Smooth muscle cell (in vitro differentiated cells): ENCODE results near the gene RNF44. TPM values are rescaled to one million over a fixed set of nuclear protein-coding genes. Genes with fewer than 3 reads are reported as not detected.

Source experiments
- DNase-seq: peaks from one replicate; lab custom pipeline; 2025; ENCODE audit not compliant: unreplicated experiment; lab: John Stamatoyannopoulos, UW
- H2AFZ ChIP-seq: fragments of 200-600 bp; sonication (generic); 2 replicates; pipeline ENCODE4 v1.6.0; 2016; ENCODE audit warnings: antibody characterized with exemption, low read depth, mild to moderate bottlenecking
- H3F3A ChIP-seq: fragments of 200-600 bp; sonication (generic); 2 replicates; pipeline ENCODE4 v1.6.0; 2017; ENCODE audit warnings: antibody characterized with exemption, low read depth
- H3K27ac ChIP-seq: fragments of 200-600 bp; sonication (generic); 2 replicates; pipeline ENCODE4 v1.5.1; 2016; ENCODE audit warnings: low read depth, mild to moderate bottlenecking
- H3K27me3 ChIP-seq: fragments of 200-600 bp; sonication (generic); 2 replicates; pipeline ENCODE4 v1.6.1; 2016; ENCODE audit warnings: low read depth, mild to moderate bottlenecking
- H3K36me3 ChIP-seq: fragments of 200-600 bp; sonication (generic); 2 replicates; pipeline ENCODE4 v1.5.1; 2016; ENCODE audit warnings: low read depth
- H3K4me1 ChIP-seq: fragments of 200-600 bp; sonication (generic); 2 replicates; pipeline ENCODE4 v1.5.1; 2016; ENCODE audit warnings: low read depth
- H3K4me2 ChIP-seq: fragments of 200-600 bp; sonication (generic); 2 replicates; pipeline ENCODE4 v1.6.0; 2016; ENCODE audit warnings: mild to moderate bottlenecking
- H3K4me3 ChIP-seq: fragments of 200-600 bp; sonication (generic); 2 replicates; pipeline ENCODE4 v1.5.1; 2016; ENCODE audit warnings: mild to moderate bottlenecking
- H3K79me2 ChIP-seq: fragments of 200-600 bp; sonication (generic); 2 replicates; pipeline ENCODE4 v1.6.0; 2016; ENCODE audit warnings: low read depth, mild to moderate bottlenecking
- H3K9ac ChIP-seq: fragments of 200-600 bp; sonication (generic); 2 replicates; pipeline ENCODE4 v1.6.0; 2016; ENCODE audit warnings: low read depth
- H3K9me3 ChIP-seq: fragments of 200-600 bp; sonication (generic); replicated peaks from 2 replicates; pipeline ENCODE4 v1.5.1; 2016; ENCODE audit warnings: low read depth
- H4K20me1 ChIP-seq: fragments of 200-600 bp; sonication (generic); 2 replicates; pipeline ENCODE4 v1.6.0; 2016; ENCODE audit warnings: low read depth
- WGBS: methylation state at CpG from one replicate; pipeline ENCODE4 v1.1.7; 2016; ENCODE audit warnings: low lambda C conversion rate; 5-methylcytosine and 5-hydroxymethylcytosine counted together
- polyA plus RNA-seq: library from polyadenylated mRNA; unstranded; fragments of >200 nt; fragmentation: Nextera tagmentation; extraction: Ambion mirVana; gene quantifications from 2 replicates; pipeline ENCODE4 v1.2.1, GENCODE V29; 2016
- total RNA-seq: library from RNA; depleted of rRNA; stranded (reverse); fragments of >200 nt; gene quantifications from 2 replicates; pipeline ENCODE4 v1.2.3, GENCODE V29; 2014
- TF ChIP-seq, protein P1 (sequence below): fragments of 200-600 bp; sonication (generic); IDR thresholded peaks from 2 replicates; pipeline ENCODE4 v1.5.1; 2017; ENCODE audit warnings: borderline replicate concordance, mild to moderate bottlenecking, antibody characterized with exemption; ENCODE audit not compliant: insufficient read depth, poor library complexity, severe bottlenecking

The RNF44 gene
- total and polyA plus RNA-seq, 2 experiments from 2014 or later: 5.7 to 6.8 TPM

DNA sequence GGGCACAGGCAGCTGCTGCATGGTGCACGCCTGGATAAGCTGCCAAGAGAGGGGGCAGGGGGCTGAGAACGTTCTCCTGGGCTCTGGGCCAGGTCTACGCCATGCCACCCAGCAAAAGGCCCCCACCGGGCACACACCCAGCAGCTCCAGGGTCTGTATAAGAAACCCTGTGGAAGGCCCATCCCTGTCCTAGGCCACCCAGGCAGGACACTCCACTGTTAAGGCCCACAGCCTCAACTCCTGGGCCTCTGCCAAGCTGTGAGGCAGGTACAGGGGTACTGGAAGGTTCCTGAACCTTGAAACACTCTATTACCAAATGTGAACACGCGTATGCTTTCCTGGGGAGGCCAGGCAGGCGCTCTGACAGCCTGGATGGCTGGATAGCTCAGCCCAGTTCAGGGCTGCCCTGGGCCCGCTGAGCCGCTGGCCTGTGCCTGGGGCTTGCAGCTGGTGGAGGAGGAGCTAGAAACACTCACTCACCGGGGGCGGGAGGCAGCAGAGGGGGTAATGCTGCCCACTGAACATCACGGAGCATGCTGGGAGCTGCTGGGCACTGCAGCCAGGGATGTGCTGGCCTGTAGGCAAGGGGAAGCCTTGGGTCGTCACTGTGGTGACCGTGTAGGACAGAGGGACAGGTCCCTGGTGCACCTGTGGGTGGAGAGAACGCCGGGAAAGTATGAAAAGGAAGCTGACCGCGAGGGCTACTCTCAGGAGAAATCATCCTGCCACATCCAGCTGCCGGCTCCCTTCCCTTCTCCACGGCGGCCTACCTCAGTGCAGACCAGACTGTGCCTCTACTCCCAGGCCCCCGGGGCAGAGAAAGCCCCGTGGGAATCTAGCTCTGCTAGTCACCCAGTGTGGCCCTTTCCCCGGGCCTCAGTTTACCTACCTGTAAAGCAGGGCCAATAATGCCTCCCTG, 6.0 kb downstream of the RNF44 start:
- Histone ChIP-seq H3K4me2 (no peak overlapping the region), H2AFZ (no peak overlapping the region), H3K27me3 (no peaks in the 10 kb centered on the region), H3K9me3 (no peaks in the 10 kb centered on the region), H3K4me3 (no peak overlapping the region), H3F3A (no peaks in the 10 kb centered on the region), H3K27ac (no peak overlapping the region), H3K4me1 (peaks cover 21% of the 10 kb centered on the region), H3K36me3 (no peaks in the 10 kb centered on the region), H4K20me1 (peaks cover 58% of the 10 kb centered on the region), H3K79me2 (peaks cover 34% of the 10 kb centered on the region), H3K9ac (no peak overlapping the region)
- TF ChIP-seq, protein P1, sequence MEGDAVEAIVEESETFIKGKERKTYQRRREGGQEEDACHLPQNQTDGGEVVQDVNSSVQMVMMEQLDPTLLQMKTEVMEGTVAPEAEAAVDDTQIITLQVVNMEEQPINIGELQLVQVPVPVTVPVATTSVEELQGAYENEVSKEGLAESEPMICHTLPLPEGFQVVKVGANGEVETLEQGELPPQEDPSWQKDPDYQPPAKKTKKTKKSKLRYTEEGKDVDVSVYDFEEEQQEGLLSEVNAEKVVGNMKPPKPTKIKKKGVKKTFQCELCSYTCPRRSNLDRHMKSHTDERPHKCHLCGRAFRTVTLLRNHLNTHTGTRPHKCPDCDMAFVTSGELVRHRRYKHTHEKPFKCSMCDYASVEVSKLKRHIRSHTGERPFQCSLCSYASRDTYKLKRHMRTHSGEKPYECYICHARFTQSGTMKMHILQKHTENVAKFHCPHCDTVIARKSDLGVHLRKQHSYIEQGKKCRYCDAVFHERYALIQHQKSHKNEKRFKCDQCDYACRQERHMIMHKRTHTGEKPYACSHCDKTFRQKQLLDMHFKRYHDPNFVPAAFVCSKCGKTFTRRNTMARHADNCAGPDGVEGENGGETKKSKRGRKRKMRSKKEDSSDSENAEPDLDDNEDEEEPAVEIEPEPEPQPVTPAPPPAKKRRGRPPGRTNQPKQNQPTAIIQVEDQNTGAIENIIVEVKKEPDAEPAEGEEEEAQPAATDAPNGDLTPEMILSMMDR: no peak
- DNase-seq: no peak
- WGBS: 95% methylated on average over 24 of the region's 24 CpGs

DNA sequence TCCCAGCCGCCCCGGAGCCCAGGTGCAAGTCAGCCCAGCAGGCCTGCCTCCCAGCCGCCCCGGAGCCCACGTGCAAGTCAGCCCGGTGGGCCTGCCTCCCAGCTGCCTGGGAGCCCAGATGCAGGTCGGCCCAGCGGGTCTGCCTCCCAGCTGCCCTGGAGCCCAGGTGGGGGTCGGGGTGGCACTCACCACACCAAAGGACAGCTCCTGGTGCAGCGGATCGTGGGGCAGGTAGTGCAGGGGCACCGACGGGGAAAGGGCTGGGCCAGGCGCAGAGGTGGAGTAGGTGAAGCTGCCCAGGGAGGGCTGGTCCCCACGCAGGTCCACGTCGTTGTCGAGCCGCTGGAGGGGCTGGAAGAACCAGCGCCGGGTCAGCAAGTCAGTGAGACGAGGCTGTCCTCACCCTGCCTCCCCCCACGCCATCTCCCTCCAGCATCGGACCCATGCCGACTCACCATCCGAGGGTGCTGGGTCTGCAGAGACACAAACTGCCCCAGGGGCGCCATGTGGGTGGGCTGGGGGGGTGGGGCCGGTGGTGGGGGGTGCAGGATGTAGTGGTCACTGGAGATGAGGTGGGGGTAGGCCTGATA, 6.7 kb downstream of the RNF44 start:
- Histone ChIP-seq H3K4me2 (no peak overlapping the region), H4K20me1 (peaks cover 51% of the 10 kb centered on the region), H3K27ac (no peak overlapping the region), H3K4me1 (peaks cover 13% of the 10 kb centered on the region), H3K36me3 (no peaks in the 10 kb centered on the region), H3F3A (no peaks in the 10 kb centered on the region), H3K27me3 (no peaks in the 10 kb centered on the region), H3K4me3 (no peak overlapping the region), H2AFZ (no peak overlapping the region), H3K9me3 (no peaks in the 10 kb centered on the region), H3K79me2 (peaks cover 27% of the 10 kb centered on the region), H3K9ac (no peak overlapping the region)
- DNase-seq: no peak
- WGBS: 95% methylated on average over 27 of the region's 28 CpGs
- TF ChIP-seq, protein P1: no peak

DNA sequence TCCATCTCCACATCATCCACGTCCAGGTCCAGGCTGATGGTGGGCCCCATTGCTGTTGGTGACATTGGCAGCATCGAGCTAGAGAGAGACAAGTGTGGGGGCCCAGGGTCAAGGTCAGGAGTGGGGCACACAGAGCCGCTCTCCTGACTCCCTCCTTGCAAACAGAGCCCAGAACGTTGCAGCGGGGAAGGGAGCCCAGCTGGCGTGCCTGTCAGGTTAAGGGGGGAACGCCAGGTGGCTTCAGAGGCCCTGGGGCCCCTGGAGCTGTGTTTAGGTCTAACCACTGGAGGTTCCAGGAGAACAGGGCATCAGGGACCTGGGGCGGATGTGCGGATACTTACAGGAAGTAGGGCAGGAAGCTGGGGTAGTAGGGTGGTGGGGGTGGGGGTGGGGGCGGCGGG, 7.5 kb downstream of the RNF44 start:
- H3K79me2 ChIP-seq: peaks cover 19% of the 10 kb centered on the region
- TF ChIP-seq, protein P1: no peak
- peaks cover 6% of the 10 kb centered on the region for H3K4me1 ChIP-seq
- no peaks in the 10 kb centered on the region for H3K27me3 ChIP-seq
- no peak for DNase-seq
- no peaks in the 10 kb centered on the region for H3F3A ChIP-seq
- no peak overlapping the region for H3K27ac ChIP-seq
- no peak overlapping the region for H3K4me2 ChIP-seq
- WGBS: 96% methylated on average over 9 of the region's 11 CpGs
- H3K36me3 ChIP-seq: no peaks in the 10 kb centered on the region
- no peaks in the 10 kb centered on the region for H3K9me3 ChIP-seq
- H3K9ac ChIP-seq: no peak overlapping the region
- no peak overlapping the region for H3K4me3 ChIP-seq
- no peak overlapping the region for H2AFZ ChIP-seq
- H4K20me1 ChIP-seq: peaks cover 43% of the 10 kb centered on the region
